Smooth muscle cell (in vitro differentiated cells): ENCODE measurements around the gene DDX43. TPM values are rescaled to one million over a fixed set of nuclear protein-coding genes. Genes with fewer than 3 reads are reported as not detected.

Experiments
- DNase-seq: peaks from one replicate; lab custom pipeline; 2025; ENCODE audit not compliant: unreplicated experiment; lab: John Stamatoyannopoulos, UW
- H2AFZ ChIP-seq: fragments of 200-600 bp; sonication (generic); 2 replicates; pipeline ENCODE4 v1.6.0; 2016; ENCODE audit warnings: antibody characterized with exemption, low read depth, mild to moderate bottlenecking
- H3F3A ChIP-seq: fragments of 200-600 bp; sonication (generic); 2 replicates; pipeline ENCODE4 v1.6.0; 2017; ENCODE audit warnings: antibody characterized with exemption, low read depth
- H3K27ac ChIP-seq: fragments of 200-600 bp; sonication (generic); 2 replicates; pipeline ENCODE4 v1.5.1; 2016; ENCODE audit warnings: low read depth, mild to moderate bottlenecking
- H3K27me3 ChIP-seq: fragments of 200-600 bp; sonication (generic); 2 replicates; pipeline ENCODE4 v1.6.1; 2016; ENCODE audit warnings: low read depth, mild to moderate bottlenecking
- H3K36me3 ChIP-seq: fragments of 200-600 bp; sonication (generic); 2 replicates; pipeline ENCODE4 v1.5.1; 2016; ENCODE audit warnings: low read depth
- H3K4me1 ChIP-seq: fragments of 200-600 bp; sonication (generic); 2 replicates; pipeline ENCODE4 v1.5.1; 2016; ENCODE audit warnings: low read depth
- H3K4me2 ChIP-seq: fragments of 200-600 bp; sonication (generic); 2 replicates; pipeline ENCODE4 v1.6.0; 2016; ENCODE audit warnings: mild to moderate bottlenecking
- H3K4me3 ChIP-seq: fragments of 200-600 bp; sonication (generic); 2 replicates; pipeline ENCODE4 v1.5.1; 2016; ENCODE audit warnings: mild to moderate bottlenecking
- H3K79me2 ChIP-seq: fragments of 200-600 bp; sonication (generic); 2 replicates; pipeline ENCODE4 v1.6.0; 2016; ENCODE audit warnings: low read depth, mild to moderate bottlenecking
- H3K9ac ChIP-seq: fragments of 200-600 bp; sonication (generic); 2 replicates; pipeline ENCODE4 v1.6.0; 2016; ENCODE audit warnings: low read depth
- H3K9me3 ChIP-seq: fragments of 200-600 bp; sonication (generic); replicated peaks from 2 replicates; pipeline ENCODE4 v1.5.1; 2016; ENCODE audit warnings: low read depth
- H4K20me1 ChIP-seq: fragments of 200-600 bp; sonication (generic); 2 replicates; pipeline ENCODE4 v1.6.0; 2016; ENCODE audit warnings: low read depth
- CTCF ChIP-seq: fragments of 200-600 bp; sonication (generic); IDR thresholded peaks from 2 replicates; pipeline ENCODE4 v1.5.1; 2017; ENCODE audit warnings: borderline replicate concordance, mild to moderate bottlenecking, antibody characterized with exemption; ENCODE audit not compliant: insufficient read depth, poor library complexity, severe bottlenecking
- WGBS: methylation state at CpG from one replicate; pipeline ENCODE4 v1.1.7; 2016; ENCODE audit warnings: low lambda C conversion rate; 5-methylcytosine and 5-hydroxymethylcytosine counted together
- polyA plus RNA-seq: library from polyadenylated mRNA; unstranded; fragments of >200 nt; fragmentation: Nextera tagmentation; extraction: Ambion mirVana; gene quantifications from 2 replicates; pipeline ENCODE4 v1.2.1, GENCODE V29; 2016
- total RNA-seq: library from RNA; depleted of rRNA; stranded (reverse); fragments of >200 nt; gene quantifications from 2 replicates; pipeline ENCODE4 v1.2.3, GENCODE V29; 2014

DDX43 gene
- total and polyA plus RNA-seq, 2 experiments from 2014 or later: not detected

GRCh38 chr6:73353636-73354593 lies 40.7 kb upstream of the DDX43 start, which contains the start of gene DPPA5:
Gene DPPA5, minus strand, starts transcription at chr6:73354276. Its CDS starts 51 bp downstream, at chr6:73354225.
- Histone ChIP-seq H3K36me3 (no peaks in the 10 kb centered on the region), H3K4me3 (no peak within 1 kb of the TSS), H3F3A (no peaks in the 10 kb centered on the region), H3K79me2 (no peaks in the 10 kb centered on the region), H3K9me3 (no peaks in the 10 kb centered on the region), H2AFZ (no peak within 1 kb of the TSS), H3K4me2 (no peak within 1 kb of the TSS), H3K27ac (no peak within 1 kb of the TSS), H3K4me1 (no peaks in the 10 kb centered on the region), H3K9ac (no peak within 1 kb of the TSS), H4K20me1 (no peaks in the 10 kb centered on the region), H3K27me3 (peaks cover 22% of the 10 kb centered on the region)
- TF ChIP-seq CTCF: no peak
- DNase-seq: no peak
- 98% methylated on average over 52 of the region's 59 CpGs for WGBS

- TF ChIP-seq CTCF: no peak
- no peak within 1 kb of the TSS for H3K27ac ChIP-seq
- no peaks in the 10 kb centered on the region for H3K4me1 ChIP-seq
- H3F3A ChIP-seq: no peaks in the 10 kb centered on the region
- H3K9ac ChIP-seq: no peak within 1 kb of the TSS
- H3K79me2 ChIP-seq: no peaks in the 10 kb centered on the region
- no peak for DNase-seq
- no peaks in the 10 kb centered on the region for H3K9me3 ChIP-seq
- no peak within 1 kb of the TSS for H3K4me2 ChIP-seq
- no peaks in the 10 kb centered on the region for H4K20me1 ChIP-seq
- no peaks in the 10 kb centered on the region for H3K36me3 ChIP-seq
- no peak within 1 kb of the TSS for H2AFZ ChIP-seq
- WGBS: 96% methylated on average over 23 of the region's 23 CpGs
- H3K27me3 ChIP-seq: no peaks in the 10 kb centered on the region
- no peak within 1 kb of the TSS for H3K4me3 ChIP-seq
Measured at GRCh38 chr6:73362358-73362757, 32.3 kb upstream of the DDX43 start, which contains the start of gene KHDC3L. Gene KHDC3L, plus strand, starts transcription at chr6:73362658. Its CDS starts 72 bp downstream, at chr6:73362730.

DNA sequence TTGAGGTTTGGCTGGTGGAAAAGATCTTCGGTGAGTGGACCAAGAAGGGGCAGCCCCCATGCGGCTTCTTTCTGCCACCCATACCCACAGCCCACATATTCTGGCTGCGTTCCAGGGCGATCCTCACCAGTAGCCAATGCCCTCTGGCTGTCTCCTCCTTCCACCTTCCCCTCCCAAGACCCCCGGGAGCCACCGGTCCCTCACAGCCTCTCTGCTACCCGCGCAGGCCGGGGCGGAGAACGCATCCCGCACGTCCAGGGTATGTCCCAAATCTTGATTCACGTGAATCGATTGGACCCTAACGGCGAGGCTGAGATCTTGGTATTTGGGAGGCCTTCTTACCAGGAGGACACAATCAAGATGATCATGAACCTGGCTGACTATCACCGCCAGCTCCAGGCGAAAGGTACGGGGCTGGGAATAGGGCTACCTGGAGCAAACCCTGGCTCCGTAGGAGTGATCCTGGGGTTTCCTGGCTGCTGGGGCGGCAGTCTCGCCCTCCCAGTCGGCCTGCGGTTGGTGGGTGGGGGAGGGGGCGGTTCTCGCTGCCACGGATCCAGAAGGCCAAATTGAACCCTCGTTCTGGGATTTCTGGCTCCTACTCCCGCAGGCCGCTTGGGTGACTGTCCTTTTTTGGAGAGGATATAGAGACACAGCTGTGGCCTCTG lies 31.6 kb upstream of the DDX43 start:
- Histone ChIP-seq H3K4me2 (no peak overlapping the region), H3K4me1 (no peaks in the 10 kb centered on the region), H3K9ac (no peak overlapping the region), H3K27ac (no peak overlapping the region), H3K4me3 (no peak overlapping the region), H3K9me3 (no peaks in the 10 kb centered on the region), H4K20me1 (no peaks in the 10 kb centered on the region), H3K79me2 (no peaks in the 10 kb centered on the region), H3F3A (no peaks in the 10 kb centered on the region), H3K27me3 (no peaks in the 10 kb centered on the region), H3K36me3 (no peaks in the 10 kb centered on the region), H2AFZ (no peak overlapping the region)
- WGBS: 96% methylated on average over 31 of the region's 31 CpGs
- DNase-seq: no peak
- no peak for TF ChIP-seq CTCF
